Esophagus muscularis mucosa (tissue), 4 donors: ENCODE measurements around the gene TUBB2B. TPM values are rescaled to one million over a fixed set of nuclear protein-coding genes. Genes with fewer than 3 reads are reported as not detected.

Source experiments
- DNase-seq: peaks from one replicate; pipeline ENCODE4 v3.0.0-alpha.2; 2017; ENCODE audit errors: extremely low spot score
- H3K27ac ChIP-seq, 4 donors: fragments of 200-600 bp; sonication (generic); replicated peaks in 1 of 4; 1 replicate in 3 of 4; 2 replicates in 1 of 4; pipeline ENCODE4 v1.5.1; 2016 to 2019; ENCODE audit warnings: mild to moderate bottlenecking in 1 of 4
- H3K27me3 ChIP-seq, 4 donors: fragments of 200-600 bp; sonication (generic); one replicate each; pipeline versions ENCODE4 v1.5.1 to v1.6.0; 2016 to 2019
- H3K36me3 ChIP-seq, 4 donors: fragments of 200-600 bp; sonication (generic); one replicate each; pipeline ENCODE4 v1.5.1; 2016 to 2019
- H3K4me1 ChIP-seq, 4 donors: fragments of 200-600 bp; sonication (generic); one replicate each; pipeline ENCODE4 v1.5.1; 2016 to 2019
- H3K4me3 ChIP-seq, 4 donors: fragments of 200-600 bp; sonication (generic); 1 replicate in 2 of 4; 2 replicates in 2 of 4; pipeline ENCODE4 v1.5.1; 2016 to 2019; ENCODE audit warnings: mild to moderate bottlenecking in 4 of 4, moderate library complexity in 1 of 4
- H3K9me3 ChIP-seq, 4 donors: fragments of 200-600 bp; sonication (generic); 1 replicate in 3 of 4; 2 replicates in 1 of 4; pipeline ENCODE4 v1.5.1; 2016 to 2019
- EP300 ChIP-seq: sonication (generic); formaldehyde crosslinking; IDR thresholded peaks from one replicate; pipeline ENCODE4 v1.6.1; 2017; ENCODE audit warnings: antibody characterized with exemption
- POLR2A ChIP-seq: fragments of 450-650 bp; IDR thresholded peaks from one replicate; pipeline ENCODE4 v1.6.1; 2017; ENCODE audit warnings: antibody characterized with exemption, moderate library complexity, mild to moderate bottlenecking, low read depth
- POLR2AphosphoS5 ChIP-seq, 2 donors: sonication (generic); formaldehyde crosslinking; IDR thresholded peaks; one replicate each; pipeline ENCODE4 v1.6.1; 2017; ENCODE audit warnings: antibody characterized with exemption in 2 of 2
- WGBS: methylation state at CpG from one replicate; pipeline ENCODE4 v1.1.5; 2018; 5-methylcytosine and 5-hydroxymethylcytosine counted together
- intact Hi-C: fragments of 100-400 bp; cut with DNase I; formaldehyde crosslinking; loops from one replicate; pipeline ENCODE4 v1.15.1; 2023
- total RNA-seq, 4 donors: library from RNA; depleted of rRNA; stranded (reverse); fragments of >200 nt; gene quantifications; one replicate each; pipeline versions ENCODE4 v1.1.0 to v1.2.1, GENCODE V29; 2016
- TF ChIP-seq, protein P1 (sequence below), 3 experiments: fragments of 200-600 bp in 2 of 3; fragments of 450-650 bp in 1 of 3; sonication (generic) in 2 of 3; IDR thresholded peaks; one replicate each; pipeline ENCODE4 v1.5.1; 2017 to 2019; ENCODE audit warnings: antibody characterized with exemption in 3 of 3, mild to moderate bottlenecking in 2 of 3, moderate library complexity in 1 of 3

Gene TUBB2B
- total RNA-seq, 4 donors from 2014 or later: 12.0 to 35.8 (median 20.9) TPM

DNA sequence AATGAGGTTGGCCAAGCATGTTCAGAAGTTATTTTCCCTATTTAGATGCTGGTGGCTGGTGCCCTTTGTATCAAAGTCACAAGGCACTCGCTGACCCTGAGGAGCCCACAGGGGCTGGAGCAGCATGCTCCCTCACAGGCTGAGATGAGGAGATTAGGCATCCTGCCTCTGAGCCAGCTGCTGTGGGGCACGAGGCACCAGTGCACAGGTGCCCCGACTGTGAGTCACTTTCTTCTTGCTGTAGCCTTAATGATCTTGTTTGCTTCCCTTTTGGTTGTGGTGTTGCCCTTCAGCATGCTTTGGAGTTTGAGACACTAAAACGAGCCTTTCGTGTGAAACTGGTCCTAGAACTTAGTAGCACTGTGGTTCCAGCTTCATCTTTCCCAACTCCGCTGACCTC lies 35.6 kb upstream of the TUBB2B start:
- DNase-seq: no peak
- Histone ChIP-seq H3K27me3 (no peaks in the 10 kb centered on the region), H3K36me3 (peaks cover 12 to 34% (median 22%) of the 10 kb centered on the region in 4 donors), H3K4me3 (no peak overlapping the region), H3K27ac (no peak overlapping the region), H3K9me3 (no peaks in the 10 kb centered on the region), H3K4me1 (peaks cover 30 to 73% (median 68%) of the 10 kb centered on the region in 4 donors)
- intact Hi-C loops: no loop called here
- 86% methylated on average over 6 of the region's 6 CpGs for WGBS
- TF ChIP-seq POLR2AphosphoS5 (IDR thresholded peaks at IDR 0.05): no peak
- TF ChIP-seq POLR2A: no peak
- TF ChIP-seq EP300: no peak
- TF ChIP-seq, protein P1, sequence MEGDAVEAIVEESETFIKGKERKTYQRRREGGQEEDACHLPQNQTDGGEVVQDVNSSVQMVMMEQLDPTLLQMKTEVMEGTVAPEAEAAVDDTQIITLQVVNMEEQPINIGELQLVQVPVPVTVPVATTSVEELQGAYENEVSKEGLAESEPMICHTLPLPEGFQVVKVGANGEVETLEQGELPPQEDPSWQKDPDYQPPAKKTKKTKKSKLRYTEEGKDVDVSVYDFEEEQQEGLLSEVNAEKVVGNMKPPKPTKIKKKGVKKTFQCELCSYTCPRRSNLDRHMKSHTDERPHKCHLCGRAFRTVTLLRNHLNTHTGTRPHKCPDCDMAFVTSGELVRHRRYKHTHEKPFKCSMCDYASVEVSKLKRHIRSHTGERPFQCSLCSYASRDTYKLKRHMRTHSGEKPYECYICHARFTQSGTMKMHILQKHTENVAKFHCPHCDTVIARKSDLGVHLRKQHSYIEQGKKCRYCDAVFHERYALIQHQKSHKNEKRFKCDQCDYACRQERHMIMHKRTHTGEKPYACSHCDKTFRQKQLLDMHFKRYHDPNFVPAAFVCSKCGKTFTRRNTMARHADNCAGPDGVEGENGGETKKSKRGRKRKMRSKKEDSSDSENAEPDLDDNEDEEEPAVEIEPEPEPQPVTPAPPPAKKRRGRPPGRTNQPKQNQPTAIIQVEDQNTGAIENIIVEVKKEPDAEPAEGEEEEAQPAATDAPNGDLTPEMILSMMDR (IDR thresholded peaks at IDR 0.05): no peak

DNA sequence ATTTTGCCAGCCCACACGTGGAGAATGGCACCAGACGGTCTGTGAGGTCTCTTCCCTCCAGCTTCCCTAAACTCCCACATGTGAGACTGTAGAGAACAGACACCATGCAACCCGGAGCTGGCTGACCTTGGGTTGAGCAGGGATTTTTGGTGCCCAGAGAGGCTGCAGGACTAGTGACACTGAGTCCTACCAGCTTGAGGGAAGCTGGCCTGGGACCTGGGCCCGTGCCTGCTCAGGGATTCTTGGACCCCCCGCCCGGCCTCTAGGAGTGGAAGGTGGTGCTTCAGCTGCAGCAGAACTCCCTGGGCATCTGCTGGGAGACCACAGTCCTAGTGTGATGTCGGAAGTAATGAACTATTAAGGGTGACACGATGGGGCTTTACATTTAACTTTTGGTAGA lies 34.5 kb upstream of the TUBB2B start:
- no peak for TF ChIP-seq EP300
- no peak for TF ChIP-seq POLR2A
- TF ChIP-seq POLR2AphosphoS5 (IDR thresholded peaks at IDR 0.05): no peak
- TF ChIP-seq, protein P1 (IDR thresholded peaks at IDR 0.05): no peak
- H3K27ac ChIP-seq: no peak overlapping the region
- no peaks in the 10 kb centered on the region for H3K27me3 ChIP-seq
- DNase-seq: no peak
- peaks cover 11 to 25% (median 17%) of the 10 kb centered on the region in 4 donors for H3K36me3 ChIP-seq
- H3K4me3 ChIP-seq: no peak overlapping the region
- intact Hi-C loops: no loop called here
- no peaks in the 10 kb centered on the region for H3K9me3 ChIP-seq
- H3K4me1 ChIP-seq: peaks cover 30 to 74% (median 69%) of the 10 kb centered on the region in 4 donors
- WGBS: 59% methylated on average over 8 of the region's 8 CpGs

DNA sequence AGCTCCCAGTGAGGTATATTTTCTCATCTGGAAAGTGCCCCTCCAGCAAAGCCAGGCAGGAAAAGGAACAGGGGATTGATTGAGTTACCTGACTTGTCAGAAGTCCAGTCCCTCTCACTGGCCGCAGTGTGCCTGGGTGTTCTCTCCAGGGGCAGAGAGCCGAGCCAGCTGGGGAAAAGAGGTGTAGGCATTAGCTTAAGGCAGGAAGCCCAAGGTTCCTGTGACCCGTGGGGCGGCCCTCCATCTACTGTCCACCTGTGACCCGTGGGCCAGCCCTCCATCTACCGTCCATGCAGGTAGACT lies 34.0 kb upstream of the TUBB2B start:
- intact Hi-C loops: no loop called here
- H3K9me3 ChIP-seq: no peaks in the 10 kb centered on the region
- TF ChIP-seq EP300 (no peak), POLR2AphosphoS5 (IDR thresholded peaks at IDR 0.05) (no peak), POLR2A (no peak)
- TF ChIP-seq, protein P1 (IDR thresholded peaks at IDR 0.05): no peak
- peaks cover 11 to 25% (median 17%) of the 10 kb centered on the region in 4 donors for H3K36me3 ChIP-seq
- no peak for DNase-seq
- peaks cover 30 to 73% (median 69%) of the 10 kb centered on the region in 4 donors for H3K4me1 ChIP-seq
- no peaks in the 10 kb centered on the region for H3K27me3 ChIP-seq
- 77% methylated on average over 6 of the region's 6 CpGs for WGBS
- H3K4me3 ChIP-seq: no peak overlapping the region
- no peak overlapping the region for H3K27ac ChIP-seq

DNA sequence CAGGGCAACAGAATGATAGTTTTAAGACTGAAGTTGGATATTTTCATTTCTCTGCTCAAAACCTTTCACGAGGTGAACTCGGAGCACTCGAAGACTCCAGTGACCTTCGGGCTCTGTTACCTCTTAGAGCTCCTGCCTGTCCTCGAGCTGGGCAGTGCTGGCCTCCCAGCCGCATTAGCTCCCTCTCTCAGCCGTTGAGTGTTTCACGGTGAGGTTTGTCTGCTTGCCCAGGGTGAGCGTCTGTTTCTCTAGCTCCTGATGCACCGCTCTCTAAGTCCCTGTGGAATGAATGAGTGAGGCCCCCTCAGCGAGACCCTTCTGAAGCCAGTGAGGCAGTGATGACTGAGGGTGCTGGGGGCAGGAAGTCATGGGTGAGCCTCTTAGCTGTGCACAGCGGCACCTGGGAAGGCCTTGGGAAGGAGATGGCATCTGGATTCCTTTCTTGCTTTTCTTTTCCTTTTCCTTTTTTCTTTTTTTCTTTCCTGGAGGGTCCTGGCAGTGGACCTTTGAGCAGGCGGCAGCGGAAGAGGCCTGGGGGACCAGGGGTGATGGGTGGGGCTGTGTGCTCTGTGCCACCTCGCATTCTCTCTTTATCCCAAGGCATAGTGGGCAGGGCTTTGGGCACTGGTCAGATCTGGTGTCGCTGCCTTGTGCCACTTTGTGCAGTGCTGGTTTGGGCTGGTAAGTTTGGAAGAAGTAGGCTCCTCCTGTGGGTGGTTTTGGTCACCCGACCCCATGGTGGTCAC lies 33.5 kb upstream of the TUBB2B start:
- H3K27me3 ChIP-seq: no peaks in the 10 kb centered on the region
- peak overlapping the region in 2 of 4 donors; percentile 14 to 97 for H3K4me3 ChIP-seq
- DNase-seq: no peak
- WGBS: 74% methylated on average over 16 of the region's 17 CpGs
- no peak for TF ChIP-seq POLR2AphosphoS5 (IDR thresholded peaks at IDR 0.05)
- no peak for TF ChIP-seq POLR2A
- no peak for TF ChIP-seq EP300
- TF ChIP-seq, protein P1 (IDR thresholded peaks at IDR 0.05): no peak
- peaks cover 30 to 68% (median 65%) of the 10 kb centered on the region in 4 donors for H3K4me1 ChIP-seq
- no peaks in the 10 kb centered on the region for H3K9me3 ChIP-seq
- H3K36me3 ChIP-seq: peaks cover 11 to 25% (median 17%) of the 10 kb centered on the region in 4 donors
- intact Hi-C loops: no loop called here
- no peak overlapping the region for H3K27ac ChIP-seq
